Measurements from ENCODE around the gene CEMIP.

GRCh38 chr15:80898040-80898439 is 118.9 kb downstream of the CEMIP start:
- TF ChIP-seq EZH2phosphoT487 (IDR thresholded peaks at IDR 0.05; ENCODE audit: borderline replicate concordance, low read depth) (no peak), RAD21 (IDR thresholded peaks at IDR 0.05; ENCODE audit: low read length) (no peak), RFX5 (IDR thresholded peaks at IDR 0.05; ENCODE audit: low read length) (no peak), FOXM1 (IDR thresholded peaks at IDR 0.05; ENCODE audit: low read depth) (no peak), ELF1 (IDR thresholded peaks at IDR 0.05) (no peak), JUND (IDR thresholded peaks at IDR 0.05) (no peak), CTCF (IDR thresholded peaks at IDR 0.05) (no peak), NRF1 (IDR thresholded peaks at IDR 0.05; ENCODE audit: low read depth, low read length) (no peak), RXRA (IDR thresholded peaks at IDR 0.05; ENCODE audit: borderline replicate concordance, low read depth) (no peak)
